ENCODE measurements around the gene SGMS1.
"Not testable (repeated sequence)": the region's sequence is repeated elsewhere in the genome, so short reads cannot be mapped to it uniquely, and the experiment has no call there.

SGMS1 gene

DNA sequence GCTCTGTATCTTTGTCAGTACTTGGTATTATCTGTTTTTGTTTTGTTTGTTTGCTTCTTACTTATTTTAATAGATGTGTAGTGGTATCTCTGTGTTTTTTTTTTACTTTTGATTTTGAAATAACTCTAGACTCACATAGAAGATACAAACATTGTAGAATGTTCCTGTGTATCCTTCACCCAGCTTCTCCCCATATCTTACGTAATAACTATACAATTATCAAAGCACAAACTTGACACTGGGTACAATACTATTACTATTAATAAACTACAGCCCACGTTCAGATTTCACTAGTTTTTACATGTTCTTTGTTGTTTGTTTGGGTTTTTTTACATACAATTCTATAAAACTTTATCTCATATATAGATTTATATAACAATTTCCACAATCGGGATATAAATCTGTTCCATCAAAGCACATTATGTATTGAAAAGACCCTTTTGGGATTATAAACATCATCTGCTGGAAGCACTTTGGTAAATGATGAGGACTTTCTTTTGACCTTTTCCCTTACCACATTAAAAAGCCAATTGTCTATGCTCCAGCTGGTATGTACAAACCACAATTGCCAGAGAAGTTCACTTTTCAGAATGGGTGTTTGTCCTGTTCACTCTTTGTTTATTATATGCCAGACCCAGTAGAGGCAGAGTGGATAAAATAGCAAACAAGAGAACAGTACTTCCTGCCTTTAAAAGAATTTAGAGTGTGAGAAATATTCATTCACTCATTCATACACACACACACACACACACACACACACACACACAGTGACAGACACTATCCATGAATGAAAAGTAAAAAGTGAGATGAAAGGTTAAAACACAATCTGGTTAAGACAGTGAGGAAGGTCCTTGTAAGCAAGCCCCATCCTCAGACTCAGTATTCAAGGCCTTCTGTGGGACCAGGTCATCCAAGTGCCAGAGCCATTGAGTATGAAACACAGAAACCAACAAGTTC, 113.0 kb downstream of the SGMS1 start:
- no peaks in the 10 kb centered on the region for H3K36me3 ChIP-seq (replicated peaks)
- TF ChIP-seq CTCF (IDR thresholded peaks at IDR 0.05; ENCODE audit: low read depth, low read length, missing control alignments), result no peak
- H3K27ac ChIP-seq, result no peak overlapping the region
- no peaks in the 10 kb centered on the region for H3K27me3 ChIP-seq (replicated peaks)
- no peak overlapping the region for H3K4me3 ChIP-seq (ENCODE audit: low read depth, low read length)
- DNase-seq, result no peak
- in situ Hi-C loops (cut with HindIII; ENCODE audit: low pct_ligation_motif_present, low sequenced_read_pairs), result no loop called here

GRCh38 chr10:50508315-50509051, 115.3 kb downstream of the SGMS1 start:
- no peak for DNase-seq
- Histone ChIP-seq H3K4me3 (ENCODE audit: low read depth, low read length) (no peak overlapping the region), H3K27ac (no peak overlapping the region), H3K27me3 (replicated peaks) (no peaks in the 10 kb centered on the region), H3K36me3 (replicated peaks) (no peaks in the 10 kb centered on the region)
- in situ Hi-C loops (cut with HindIII; ENCODE audit: low pct_ligation_motif_present, low sequenced_read_pairs), result no loop called here
- no peak for TF ChIP-seq CTCF (IDR thresholded peaks at IDR 0.05; ENCODE audit: low read depth, low read length, missing control alignments)

DNA sequence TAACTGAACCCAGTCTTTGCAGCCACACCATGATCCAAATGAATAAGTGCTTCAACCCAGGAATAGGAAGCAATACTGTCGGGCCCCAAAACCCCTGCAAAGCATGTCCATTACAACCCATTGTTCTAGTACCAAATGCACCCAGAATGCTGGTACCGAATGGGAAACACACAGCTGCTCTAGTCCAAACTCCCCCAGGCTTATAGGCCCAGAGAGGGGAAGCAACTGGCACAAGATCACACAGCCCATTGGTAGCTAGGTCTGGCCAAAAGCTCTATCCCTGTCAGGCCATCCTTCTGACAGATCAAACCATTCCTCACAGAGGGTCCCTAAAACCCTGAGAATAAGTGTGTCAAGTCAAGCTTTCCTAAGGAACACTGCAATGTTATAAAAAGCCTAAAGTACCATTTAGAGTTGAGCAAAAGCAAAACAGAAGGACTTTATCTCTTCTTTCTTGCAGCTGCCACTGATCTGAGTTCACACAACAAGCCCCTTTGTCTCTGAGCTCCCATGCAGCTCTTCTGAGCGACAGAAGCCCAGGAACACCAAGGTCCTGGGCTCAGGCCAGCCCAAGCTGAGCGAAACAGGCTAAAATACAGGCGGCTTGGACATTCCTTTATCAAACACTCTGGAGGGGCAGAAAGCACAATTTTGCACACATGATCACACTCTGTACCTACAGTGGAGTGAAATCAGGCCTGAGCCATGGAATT, 116.7 kb downstream of the SGMS1 start:
- in situ Hi-C loops (cut with HindIII; ENCODE audit: low pct_ligation_motif_present, low sequenced_read_pairs), result no loop called here
- no peak for TF ChIP-seq CTCF (IDR thresholded peaks at IDR 0.05; ENCODE audit: low read depth, low read length, missing control alignments)
- no peak for DNase-seq
- Histone ChIP-seq H3K4me3 (ENCODE audit: low read depth, low read length) (no peak overlapping the region), H3K36me3 (replicated peaks) (no peaks in the 10 kb centered on the region), H3K27me3 (replicated peaks) (no peaks in the 10 kb centered on the region), H3K27ac (no peak overlapping the region)

DNA sequence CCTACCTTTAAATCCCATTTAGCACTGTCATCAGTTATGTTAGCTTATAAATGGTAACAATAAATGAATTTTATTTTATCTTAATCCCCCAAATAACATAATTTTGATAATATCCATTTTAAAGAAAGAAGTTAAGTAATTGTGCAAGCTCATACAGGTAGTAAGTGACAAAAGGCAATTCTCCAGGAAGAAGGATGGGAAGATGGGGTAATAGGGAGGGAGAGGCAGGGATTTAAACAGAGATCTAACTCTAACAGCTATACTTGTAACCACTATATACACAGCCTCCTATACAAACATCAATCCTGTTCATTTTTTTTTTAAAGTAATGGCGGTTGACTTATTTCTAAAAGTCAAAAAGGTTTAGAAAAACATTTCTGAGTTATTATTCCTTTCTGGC, 119.4 kb downstream of the SGMS1 start:
- H3K36me3 ChIP-seq (replicated peaks), result no peaks in the 10 kb centered on the region
- TF ChIP-seq CTCF (IDR thresholded peaks at IDR 0.05; ENCODE audit: low read depth, low read length, missing control alignments), result no peak
- no peak overlapping the region for H3K27ac ChIP-seq
- DNase-seq, result no peak
- H3K4me3 ChIP-seq (ENCODE audit: low read depth, low read length), result no peak overlapping the region
- in situ Hi-C loops (cut with HindIII; ENCODE audit: low pct_ligation_motif_present, low sequenced_read_pairs), result no loop called here
- H3K27me3 ChIP-seq (replicated peaks), result no peaks in the 10 kb centered on the region

DNA sequence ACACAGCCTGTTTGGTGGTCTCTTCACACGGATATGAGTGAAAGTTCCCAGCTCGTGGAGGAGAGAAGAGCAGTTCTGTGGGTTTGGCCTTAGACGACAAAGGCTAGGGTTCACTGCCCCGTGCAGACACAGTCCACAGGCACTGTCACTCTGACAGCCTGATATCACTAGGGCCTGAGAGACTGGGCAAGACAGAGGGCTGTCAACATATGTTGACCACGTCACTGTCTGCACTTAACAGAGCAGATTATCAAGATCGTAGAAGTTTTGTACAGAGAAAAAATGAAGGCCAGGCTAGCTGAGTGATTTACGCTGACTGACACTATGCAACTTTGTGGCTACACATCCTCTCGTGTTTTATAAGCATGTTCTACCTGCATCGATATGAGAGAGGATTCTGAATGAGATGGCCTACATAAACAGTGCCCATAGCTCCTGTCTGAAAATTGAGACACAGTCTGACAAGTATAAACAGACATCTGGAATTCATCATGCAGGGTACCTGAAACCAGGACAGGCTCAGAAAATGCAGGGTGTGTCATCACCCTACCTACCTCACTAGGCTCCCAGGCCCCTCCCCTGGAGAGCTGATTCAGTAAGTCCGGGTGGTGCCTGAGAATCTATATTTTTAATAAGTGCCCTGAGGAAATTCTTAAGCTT, 120.0 kb downstream of the SGMS1 start:
- TF ChIP-seq CTCF (IDR thresholded peaks at IDR 0.05; ENCODE audit: low read depth, low read length, missing control alignments), result no peak
- Histone ChIP-seq H3K27ac (no peak overlapping the region), H3K4me3 (ENCODE audit: low read depth, low read length) (no peak overlapping the region), H3K27me3 (replicated peaks) (no peaks in the 10 kb centered on the region), H3K36me3 (replicated peaks) (no peaks in the 10 kb centered on the region)
- DNase-seq, result no peak
- in situ Hi-C loops (cut with HindIII; ENCODE audit: low pct_ligation_motif_present, low sequenced_read_pairs), result no loop called here

GRCh38 chr10:50503156-50503555, 120.6 kb downstream of the SGMS1 start:
- DNase-seq; H3K27me3 ChIP-seq (replicated peaks); in situ Hi-C loops (cut with HindIII; ENCODE audit: low pct_ligation_motif_present, low sequenced_read_pairs); H3K36me3 ChIP-seq (replicated peaks); H3K4me3 ChIP-seq (ENCODE audit: low read depth, low read length); H3K27ac ChIP-seq: not testable (repeated sequence)

Measured in brain microvascular endothelial cell (primary cell).